ENCODE measurements around the gene KCNE3. TPM values are rescaled to one million over a fixed set of nuclear protein-coding genes. Genes with fewer than 3 reads are reported as not detected.

The KCNE3 gene
- total RNA-seq, 1 donor = 1.8 TPM

DNA sequence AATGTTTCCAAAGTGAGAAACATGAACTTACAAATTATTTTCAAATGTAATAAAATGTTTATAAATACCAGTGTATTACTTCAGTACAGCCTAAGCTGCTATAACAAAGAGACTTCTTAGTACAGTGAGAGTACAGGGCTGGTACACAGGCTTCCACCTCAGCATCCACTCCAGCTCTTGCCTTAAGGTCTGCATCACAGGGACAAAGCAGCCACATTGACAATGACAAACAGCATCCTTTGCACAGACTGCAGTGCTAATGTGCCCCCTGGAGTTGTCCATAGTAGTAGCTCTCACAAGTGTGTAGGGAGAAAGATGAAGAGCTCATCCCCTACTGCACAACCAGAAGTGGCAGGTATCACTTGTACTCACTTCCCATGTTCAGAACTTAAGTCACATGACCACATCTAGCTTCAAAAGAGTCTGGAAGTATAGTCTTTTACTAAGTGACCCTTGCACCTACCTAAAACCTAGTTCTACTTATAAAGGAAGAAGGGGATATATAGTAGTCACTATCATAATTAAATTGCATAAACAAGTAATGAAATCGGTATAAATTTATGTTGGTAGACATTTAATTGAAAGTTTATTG is 36.8 kb upstream of the KCNE3 start:
- peak; percentile 15 for DNase-seq (ENCODE audit: insufficient read length, low spot score, missing footprints)
- H3K27ac ChIP-seq (ENCODE audit: low read depth, low read length) = peak overlapping the region; percentile 50
- H4K20me1 ChIP-seq (ENCODE audit: insufficient read depth, low read length) = no peaks in the 10 kb centered on the region
- no peak overlapping the region for H2AFZ ChIP-seq (ENCODE audit: low read length)
- peaks cover 4% of the 10 kb centered on the region for H3K4me1 ChIP-seq (ENCODE audit: insufficient read depth, low read length)
- no peaks in the 10 kb centered on the region for H3K27me3 ChIP-seq (ENCODE audit: insufficient read depth, low read length)
- no peaks in the 10 kb centered on the region for H3K9me3 ChIP-seq (ENCODE audit: low read depth, low read length)
- H3K4me2 ChIP-seq (ENCODE audit: insufficient read depth, low read length) = no peak overlapping the region
- no peaks in the 10 kb centered on the region for H3K36me3 ChIP-seq (ENCODE audit: insufficient read depth, low read length)
- no peak overlapping the region for H3K4me3 ChIP-seq (ENCODE audit: insufficient read depth, low read length)
- H3K79me2 ChIP-seq (ENCODE audit: insufficient read depth, low read length) = no peaks in the 10 kb centered on the region
- TF ChIP-seq CTCF (IDR thresholded peaks at IDR 0.05; ENCODE audit: extremely low read depth, low read depth, low read length) = no peak

- no peak overlapping the region for H3K4me3 ChIP-seq (ENCODE audit: insufficient read depth, low read length)
- TF ChIP-seq CTCF (IDR thresholded peaks at IDR 0.05; ENCODE audit: extremely low read depth, low read depth, low read length) = no peak
- DNase-seq (ENCODE audit: insufficient read length, low spot score, missing footprints) = no peak
- no peaks in the 10 kb centered on the region for H3K9me3 ChIP-seq (ENCODE audit: low read depth, low read length)
- no peaks in the 10 kb centered on the region for H4K20me1 ChIP-seq (ENCODE audit: insufficient read depth, low read length)
- H3K4me2 ChIP-seq (ENCODE audit: insufficient read depth, low read length) = no peak overlapping the region
- no peak overlapping the region for H2AFZ ChIP-seq (ENCODE audit: low read length)
- H3K27ac ChIP-seq (ENCODE audit: low read depth, low read length) = no peak overlapping the region
- peaks cover 11% of the 10 kb centered on the region for H3K4me1 ChIP-seq (ENCODE audit: insufficient read depth, low read length)
- H3K36me3 ChIP-seq (ENCODE audit: insufficient read depth, low read length) = no peaks in the 10 kb centered on the region
- H3K27me3 ChIP-seq (ENCODE audit: insufficient read depth, low read length) = no peaks in the 10 kb centered on the region
- no peaks in the 10 kb centered on the region for H3K79me2 ChIP-seq (ENCODE audit: insufficient read depth, low read length)
Measured at GRCh38 chr11:74494916-74495315, 27.6 kb upstream of the KCNE3 start.

- Histone ChIP-seq H3K4me3 (ENCODE audit: insufficient read depth, low read length) (peak overlapping the region; percentile 91), H3K4me2 (ENCODE audit: insufficient read depth, low read length) (peak overlapping the region; percentile 98), H3K36me3 (ENCODE audit: insufficient read depth, low read length) (no peaks in the 10 kb centered on the region), H2AFZ (ENCODE audit: low read length) (peak overlapping the region; percentile 95), H3K4me1 (ENCODE audit: insufficient read depth, low read length) (peaks cover 11% of the 10 kb centered on the region), H3K79me2 (ENCODE audit: insufficient read depth, low read length) (no peaks in the 10 kb centered on the region), H4K20me1 (ENCODE audit: insufficient read depth, low read length) (no peaks in the 10 kb centered on the region), H3K27me3 (ENCODE audit: insufficient read depth, low read length) (no peaks in the 10 kb centered on the region), H3K9me3 (ENCODE audit: low read depth, low read length) (no peaks in the 10 kb centered on the region), H3K27ac (ENCODE audit: low read depth, low read length) (peak overlapping the region; percentile 65)
- DNase-seq (ENCODE audit: insufficient read length, low spot score, missing footprints) = peak; percentile 89
- TF ChIP-seq CTCF (IDR thresholded peaks at IDR 0.05; ENCODE audit: extremely low read depth, low read depth, low read length) = no peak
Measured at GRCh38 chr11:74493791-74494630, 26.7 kb upstream of the KCNE3 start.
